Upper lobe of left lung (tissue), 6 donors: ENCODE measurements around the gene LPIN1. TPM values are rescaled to one million over a fixed set of nuclear protein-coding genes. Genes with fewer than 3 reads are reported as not detected.

ENCODE experiments used
- ATAC-seq, 2 donors: fragments of 200-7000 bp; cut with Tn5 transposase; one replicate each; pipeline ENCODE4 v1.9.1; 2022; ENCODE audit warnings: mild to moderate bottlenecking in 2 of 2, moderate library complexity in 2 of 2; ENCODE audit not compliant: low FRiP score in 2 of 2
- DNase-seq, 2 donors: peaks; one replicate each; pipeline ENCODE4 v3.0.0-alpha.2; 2019 to 2020
- H3K27ac ChIP-seq, 4 donors: fragments of 200-600 bp; sonication (generic); one replicate each; pipeline ENCODE4 v1.5.1; 2016 to 2019
- H3K27me3 ChIP-seq, 4 donors: fragments of 200-600 bp; sonication (generic); one replicate each; pipeline ENCODE4 v1.5.1; 2017 to 2019
- H3K36me3 ChIP-seq, 4 donors: fragments of 200-600 bp; sonication (generic); one replicate each; pipeline ENCODE4 v1.5.1; 2016 to 2019
- H3K4me1 ChIP-seq, 4 donors: fragments of 200-600 bp; sonication (generic); one replicate each; pipeline ENCODE4 v1.5.1; 2018 to 2019
- H3K4me3 ChIP-seq, 4 donors: fragments of 200-600 bp; sonication (generic); one replicate each; pipeline ENCODE4 v1.5.1; 2017 to 2019; ENCODE audit warnings: mild to moderate bottlenecking in 2 of 4, moderate library complexity in 1 of 4
- H3K9me3 ChIP-seq, 4 donors: fragments of 200-600 bp; sonication (generic); one replicate each; pipeline ENCODE4 v1.5.1; 2018 to 2019
- CTCF ChIP-seq, 6 experiments: fragments of 450-650 bp in 4 of 6; fragments of 200-600 bp in 2 of 6; sonication (generic) in 2 of 6; IDR thresholded peaks; one replicate each; pipeline ENCODE4 v1.5.1; 2016 to 2019; ENCODE audit warnings: antibody characterized with exemption in 6 of 6
- EP300 ChIP-seq, 4 donors: sonication (generic); formaldehyde crosslinking; IDR thresholded peaks; one replicate each; pipeline ENCODE4 v1.5.1; 2017; ENCODE audit warnings: antibody characterized with exemption in 4 of 4, control low read depth in 2 of 4
- POLR2A ChIP-seq, 4 donors: fragments of 450-650 bp; IDR thresholded peaks; one replicate each; pipeline ENCODE4 v1.5.1; 2016 to 2017; ENCODE audit warnings: antibody characterized with exemption in 4 of 4, mild to moderate bottlenecking in 2 of 4
- POLR2AphosphoS5 ChIP-seq, 2 donors: sonication (generic); formaldehyde crosslinking; IDR thresholded peaks; one replicate each; pipeline ENCODE4 v1.5.1; 2017; ENCODE audit warnings: antibody characterized with exemption in 2 of 2
- WGBS, 2 donors: methylation state at CpG; one replicate each; pipeline ENCODE4 v1.1.5; 2017 to 2018; 5-methylcytosine and 5-hydroxymethylcytosine counted together
- total RNA-seq, 6 donors: library from RNA; depleted of rRNA in 4 of 6; stranded (reverse); fragments of >200 nt in 4 of 6; gene quantifications; one replicate each; pipeline versions ENCODE4 v1.1.0 to v1.2.1, GENCODE V29; 2016 to 2021
- donor health status: DM: no; HTN: no; CAD: no; lungs with moderate emphysema.
- donor health status: DM: no; HTN: yes; CAD: no; lungs with severe emphysema.

LPIN1 gene
- total RNA-seq, 6 donors from 2014 or later, result 45.9 to 87.0 (median 54.2) TPM

GRCh38 chr2:11824901-11825828, 78.7 kb downstream of the LPIN1 start:
- ATAC-seq (no peak), DNase-seq (no peak)
- Histone ChIP-seq H3K9me3 (no peaks in the 10 kb centered on the region), H3K36me3 (peaks cover 6 to 65% (median 33%) of the 10 kb centered on the region in 4 donors), H3K4me1 (peaks cover 13 to 14% (median 14%) of the 10 kb centered on the region in 4 donors), H3K27me3 (no peaks in the 10 kb centered on the region), H3K27ac (no peak overlapping the region), H3K4me3 (no peak overlapping the region)
- TF ChIP-seq POLR2AphosphoS5 (IDR thresholded peaks at IDR 0.05) (no peak), EP300 (IDR thresholded peaks at IDR 0.05) (no peak), POLR2A (IDR thresholded peaks at IDR 0.05) (no peak), CTCF (IDR thresholded peaks at IDR 0.05) (no peak)
- 87 to 95% methylated on average over 16 of the region's 16 CpGs for WGBS, 2 donors

- H3K4me1 ChIP-seq, result peaks cover 22 to 25% (median 23%) of the 10 kb centered on the region in 4 donors
- H3K27ac ChIP-seq, result no peak overlapping the region
- no peaks in the 10 kb centered on the region for H3K27me3 ChIP-seq
- ATAC-seq (no peak), DNase-seq (no peak)
- WGBS, 2 donors, result 80 to 87% methylated on average over 4 of the region's 4 CpGs
- TF ChIP-seq POLR2AphosphoS5 (IDR thresholded peaks at IDR 0.05), result no peak
- no peak for TF ChIP-seq POLR2A (IDR thresholded peaks at IDR 0.05)
- TF ChIP-seq CTCF (IDR thresholded peaks at IDR 0.05), result no peak
- no peak for TF ChIP-seq EP300 (IDR thresholded peaks at IDR 0.05)
- H3K9me3 ChIP-seq, result no peaks in the 10 kb centered on the region
- H3K36me3 ChIP-seq, result peaks cover 6 to 44% (median 24%) of the 10 kb centered on the region in 4 donors
- H3K4me3 ChIP-seq, result no peak overlapping the region
These were observed 81.1 kb downstream of the LPIN1 start for GRCh38 chr2:11827547-11827946.

- WGBS, 2 donors, result 84 to 86% methylated on average over 3 of the region's 3 CpGs
- TF ChIP-seq POLR2AphosphoS5 (IDR thresholded peaks at IDR 0.05), result no peak
- TF ChIP-seq POLR2A (IDR thresholded peaks at IDR 0.05), result no peak
- no peak for TF ChIP-seq EP300 (IDR thresholded peaks at IDR 0.05)
- TF ChIP-seq CTCF (IDR thresholded peaks at IDR 0.05), result no peak
- peak overlapping the region in 3 of 4 donors; percentile 69 to 79 (median 72) for H3K27ac ChIP-seq
These were observed 82.5 kb downstream of the LPIN1 start for GRCh38 chr2:11828933-11829323.

GRCh38 chr2:11829324-11829946, 83.0 kb downstream of the LPIN1 start:
- peaks cover 6 to 27% (median 11%) of the 10 kb centered on the region in 4 donors for H3K36me3 ChIP-seq
- H3K27ac ChIP-seq, result peak overlapping the region; percentile 69 to 79 (median 72)
- 6 to 13% methylated on average over 6 to 11 of the region's 11 CpGs for WGBS, 2 donors
- peak overlapping the region in 2 of 4 donors; percentile 33 to 41 for H3K4me3 ChIP-seq
- DNase-seq (peak in 1 of 2 donors; percentile 70), ATAC-seq (peak; percentile 28 to 58)
- no peaks in the 10 kb centered on the region for H3K27me3 ChIP-seq
- TF ChIP-seq CTCF (IDR thresholded peaks at IDR 0.05) (peak in 5 of 6 experiments; percentile 16 to 42 (median 35)), POLR2A (IDR thresholded peaks at IDR 0.05) (no peak)
- peaks cover 22 to 25% (median 23%) of the 10 kb centered on the region in 4 donors for H3K4me1 ChIP-seq
- peaks cover 0 to 4% (median 2%) of the 10 kb centered on the region in 4 donors for H3K9me3 ChIP-seq

More at GRCh38 chr2:11828933-11829323, 82.5 kb downstream of the LPIN1 start:
- ATAC-seq (no peak), DNase-seq (no peak)
- Histone ChIP-seq H3K4me3 (no peak overlapping the region), H3K4me1 (peaks cover 22 to 25% (median 23%) of the 10 kb centered on the region in 4 donors), H3K36me3 (peaks cover 6 to 31% (median 15%) of the 10 kb centered on the region in 4 donors), H3K27me3 (no peaks in the 10 kb centered on the region), H3K9me3 (no peaks in the 10 kb centered on the region)
